Measurements from ENCODE around the gene PDE2A. TPM values are rescaled to one million over a fixed set of nuclear protein-coding genes. Genes with fewer than 3 reads are reported as not detected.

Gene PDE2A
- total and polyA plus RNA-seq, 2 experiments from 2014 or later, result 0.60 to 2.2 TPM

GRCh38 chr11:72576243-72576595 is 98.0 kb downstream of the PDE2A start:
- 85% methylated on average over 5 of the region's 5 CpGs for WGBS (ENCODE audit: low lambda C conversion rate, missing lambda C conversion rate)
- Histone ChIP-seq H3K79me2 (no peaks in the 10 kb centered on the region), H3K27ac (no peak overlapping the region), H3K9me3 (ENCODE audit: low read depth) (no peaks in the 10 kb centered on the region), H3K4me2 (no peak overlapping the region), H3K9me2 (replicated peaks; ENCODE audit: insufficient read depth) (no peaks in the 10 kb centered on the region), H4K20me1 (ENCODE audit: insufficient read depth, poor library complexity, severe bottlenecking) (no peaks in the 10 kb centered on the region), H2AFZ (no peak overlapping the region), H3K27me3 (no peaks in the 10 kb centered on the region), H3K4me3 (no peak overlapping the region), H3K36me3 (replicated peaks; ENCODE audit: insufficient read depth, low read depth) (no peaks in the 10 kb centered on the region), H3K4me1 (ENCODE audit: insufficient read depth) (peaks cover 11% of the 10 kb centered on the region)
- no peak for DNase-seq (ENCODE audit: low spot score)
- no peak for TF ChIP-seq CTCF (IDR thresholded peaks at IDR 0.05; ENCODE audit: poor library complexity)

GRCh38 chr11:72575533-72576242 is 98.5 kb downstream of the PDE2A start:
- Histone ChIP-seq H3K27ac (no peak overlapping the region), H3K27me3 (no peaks in the 10 kb centered on the region), H3K36me3 (replicated peaks; ENCODE audit: insufficient read depth, low read depth) (no peaks in the 10 kb centered on the region), H3K79me2 (no peaks in the 10 kb centered on the region), H4K20me1 (ENCODE audit: insufficient read depth, poor library complexity, severe bottlenecking) (no peaks in the 10 kb centered on the region), H3K4me3 (no peak overlapping the region), H3K9me3 (ENCODE audit: low read depth) (no peaks in the 10 kb centered on the region), H3K4me1 (ENCODE audit: insufficient read depth) (peaks cover 16% of the 10 kb centered on the region), H3K9me2 (replicated peaks; ENCODE audit: insufficient read depth) (no peaks in the 10 kb centered on the region), H2AFZ (no peak overlapping the region), H3K4me2 (no peak overlapping the region)
- 94% methylated on average over 14 of the region's 14 CpGs for WGBS (ENCODE audit: low lambda C conversion rate, missing lambda C conversion rate)
- no peak for DNase-seq (ENCODE audit: low spot score)
- no peak for TF ChIP-seq EZH2phosphoT487 (IDR thresholded peaks at IDR 0.05; ENCODE audit: low read depth, severe bottlenecking, unreplicated experiment)
- TF ChIP-seq CTCF (IDR thresholded peaks at IDR 0.05; ENCODE audit: poor library complexity), result no peak
- TF ChIP-seq EZH2 (IDR thresholded peaks at IDR 0.05; ENCODE audit: borderline replicate concordance), result no peak

- Histone ChIP-seq H3K9me2 (replicated peaks; ENCODE audit: insufficient read depth) (no peaks in the 10 kb centered on the region), H3K4me2 (no peak overlapping the region), H3K4me1 (ENCODE audit: insufficient read depth) (peaks cover 22% of the 10 kb centered on the region), H3K9me3 (ENCODE audit: low read depth) (no peaks in the 10 kb centered on the region), H3K27ac (no peak overlapping the region), H3K4me3 (no peak overlapping the region), H4K20me1 (ENCODE audit: insufficient read depth, poor library complexity, severe bottlenecking) (no peaks in the 10 kb centered on the region), H3K27me3 (no peaks in the 10 kb centered on the region), H3K79me2 (no peaks in the 10 kb centered on the region), H3K36me3 (replicated peaks; ENCODE audit: insufficient read depth, low read depth) (no peaks in the 10 kb centered on the region), H2AFZ (no peak overlapping the region)
- DNase-seq (ENCODE audit: low spot score), result no peak
- no peak for TF ChIP-seq CTCF (IDR thresholded peaks at IDR 0.05; ENCODE audit: poor library complexity)
- no peak for TF ChIP-seq EZH2phosphoT487 (IDR thresholded peaks at IDR 0.05; ENCODE audit: low read depth, severe bottlenecking, unreplicated experiment)
- no peak for TF ChIP-seq EZH2 (IDR thresholded peaks at IDR 0.05; ENCODE audit: borderline replicate concordance)
- WGBS (ENCODE audit: low lambda C conversion rate, missing lambda C conversion rate), result 67% methylated on average over 8 of the region's 8 CpGs
Measured at GRCh38 chr11:72574548-72575460, 99.4 kb downstream of the PDE2A start.
